ENCODE measurements around the gene CRY1. TPM values are rescaled to one million over a fixed set of nuclear protein-coding genes. Genes with fewer than 3 reads are reported as not detected.
A peak's percentile ranks its signal among the peaks of the same experiment; 100 is the strongest.

CRY1 gene
- total RNA-seq, 1 experiment from 2014 or later, result 23.1 TPM

GRCh38 chr12:106955377-106956047, 137.8 kb downstream of the CRY1 start, which contains the start of gene TMEM263 (continued):
- TF ChIP-seq CREM (CRISPR knock-in tag; IDR thresholded peaks at IDR 0.05), result no peak; the same call in 1 of the 2 replicates
- TF ChIP-seq MLX (CRISPR knock-in tag; IDR thresholded peaks at IDR 0.05), result no peak
- peak; percentile 89 for TF ChIP-seq ZNF423 (CRISPR knock-in tag; IDR thresholded peaks at IDR 0.05)
- TF ChIP-seq ATF2 (CRISPR knock-in tag; IDR thresholded peaks at IDR 0.05; ENCODE audit: borderline replicate concordance, low read depth), result no peak
- TF ChIP-seq GABPB1 (CRISPR knock-in tag; IDR thresholded peaks at IDR 0.05), result peak; percentile 41; the same call in 1 of the 2 replicates
- no peak for TF ChIP-seq ZNF416 (CRISPR knock-in tag; IDR thresholded peaks at IDR 0.05)
- TF ChIP-seq PREB (CRISPR knock-in tag; IDR thresholded peaks at IDR 0.05; ENCODE audit: borderline replicate concordance), result no peak
- TF ChIP-seq ZNF396 (CRISPR knock-in tag; IDR thresholded peaks at IDR 0.05; ENCODE audit: borderline replicate concordance), result no peak
- no peak for TF ChIP-seq ESRRA (CRISPR knock-in tag; IDR thresholded peaks at IDR 0.05; ENCODE audit: borderline replicate concordance)
- no peak for TF ChIP-seq ZNF671 (CRISPR knock-in tag; IDR thresholded peaks at IDR 0.05)
- TF ChIP-seq ZNF281 (CRISPR knock-in tag; IDR thresholded peaks at IDR 0.05), result 0 out of 2 replicates have a peak, but pooled peaks have one; percentile 10
- no peak for TF ChIP-seq GRHL2 (CRISPR knock-in tag; IDR thresholded peaks at IDR 0.05; ENCODE audit: insufficient replicate concordance, severe bottlenecking)

- peaks cover 11% of the 10 kb centered on the region for H3K9me3 Mint-ChIP-seq
- peaks cover 8% of the 10 kb centered on the region for H3K4me1 Mint-ChIP-seq
- ChIA-PET POLR2A (interaction anchor here (0.5 to 1.7 kb wide), 4 partner anchors 32 to 232 kb away, joined by 3 to 6 read pairs (median 4); partner anchors contain the start of gene MTERF2), CTCF (interaction anchor here (1.0 to 2.9 kb wide), 3 partner anchors 35 to 597 kb away, joined by 10 to 18 read pairs (median 14); partner anchors contain the start of genes CRY1 and POLR3B)
- peak overlapping the region; percentile 78 for H3K4me3 Mint-ChIP-seq
- no peak overlapping the region for H3K27ac Mint-ChIP-seq
- H3K27me3 Mint-ChIP-seq (ENCODE audit: low read depth), result peaks cover 44% of the 10 kb centered on the region
- ATAC-seq (no peak), DNase-seq (ENCODE audit: low spot score) (peak; percentile 18)
- no peaks in the 10 kb centered on the region for H3K36me3 Mint-ChIP-seq
- TF ChIP-seq AR (CRISPR knock-in tag; IDR thresholded peaks at IDR 0.05), result no peak
- TF ChIP-seq ZNF317 (CRISPR knock-in tag; IDR thresholded peaks at IDR 0.05; ENCODE audit: borderline replicate concordance, low read depth), result no peak
- no peak for TF ChIP-seq SOX15 (CRISPR knock-in tag; IDR thresholded peaks at IDR 0.05)
- TF ChIP-seq NFYB (CRISPR knock-in tag; conservative IDR thresholded peaks at IDR 0.05; ENCODE audit: low read depth), result no peak
- TF ChIP-seq MAX (CRISPR knock-in tag; IDR thresholded peaks at IDR 0.05), result no peak
- no peak for TF ChIP-seq TP53 (CRISPR knock-in tag; IDR thresholded peaks at IDR 0.05)
- TF ChIP-seq ZNF232 (CRISPR knock-in tag; IDR thresholded peaks at IDR 0.05), result no peak
- TF ChIP-seq FOXK1 (CRISPR knock-in tag; IDR thresholded peaks at IDR 0.05), result no peak
- no peak for TF ChIP-seq NR2C2 (CRISPR knock-in tag; IDR thresholded peaks at IDR 0.05)
Observed at GRCh38 chr12:106954462-106955376, 138.6 kb downstream of the CRY1 start.

All from WTC11 (cell line).